GM23248 (cell line): Measurements from ENCODE around the gene CRHR2. TPM values are rescaled to one million over a fixed set of nuclear protein-coding genes. Genes with fewer than 3 reads are reported as not detected.

Experiments used
- DNase-seq: peaks from one replicate; pipeline ENCODE4 v3.0.0-alpha.2; 2015
- H2AFZ ChIP-seq: fragments of 200-600 bp; sonication (generic); 2 replicates; pipeline ENCODE4 v1.6.1; 2016; ENCODE audit warnings: antibody characterized with exemption
- H3F3A ChIP-seq: fragments of 200-600 bp; sonication (generic); 2 replicates; pipeline ENCODE4 v1.6.1; 2016; ENCODE audit warnings: mild to moderate bottlenecking, antibody characterized with exemption, mixed run types; ENCODE audit not compliant: insufficient read depth
- H3K27ac ChIP-seq: fragments of 200-600 bp; sonication (generic); 2 replicates; pipeline ENCODE4 v1.5.1; 2016; ENCODE audit warnings: mild to moderate bottlenecking
- H3K27me3 ChIP-seq: fragments of 200-600 bp; sonication (generic); replicated peaks from 2 replicates; pipeline ENCODE4 v1.6.1; 2016; ENCODE audit warnings: mild to moderate bottlenecking; ENCODE audit not compliant: insufficient read depth
- H3K36me3 ChIP-seq: fragments of 200-600 bp; sonication (generic); 2 replicates; pipeline ENCODE4 v1.6.1; 2016; ENCODE audit warnings: low read depth, mild to moderate bottlenecking
- H3K4me1 ChIP-seq: fragments of 200-600 bp; sonication (generic); 2 replicates; pipeline ENCODE4 v1.6.1; 2016; ENCODE audit warnings: mild to moderate bottlenecking; ENCODE audit not compliant: insufficient read depth
- H3K4me2 ChIP-seq: fragments of 200-600 bp; sonication (generic); one replicate; pipeline ENCODE4 v1.6.1; 2016; ENCODE audit warnings: mild to moderate bottlenecking; ENCODE audit not compliant: unreplicated experiment
- H3K4me3 ChIP-seq: fragments of 200-600 bp; sonication (generic); 2 replicates; pipeline ENCODE4 v1.5.1; 2016; ENCODE audit warnings: mild to moderate bottlenecking
- H3K79me2 ChIP-seq: fragments of 200-600 bp; sonication (generic); 2 replicates; pipeline ENCODE4 v1.6.1; 2016; ENCODE audit warnings: mild to moderate bottlenecking; ENCODE audit not compliant: insufficient read depth
- H3K9ac ChIP-seq: fragments of 200-600 bp; sonication (generic); 2 replicates; pipeline ENCODE4 v1.6.1; 2016; ENCODE audit warnings: mild to moderate bottlenecking
- H3K9me2 ChIP-seq: fragments of 200-600 bp; sonication (generic); 2 replicates; pipeline ENCODE4 v1.6.1; 2016; ENCODE audit warnings: mixed run types, mild to moderate bottlenecking, moderate library complexity; ENCODE audit not compliant: insufficient read depth
- H3K9me3 ChIP-seq: fragments of 200-600 bp; sonication (generic); one replicate; pipeline ENCODE4 v1.6.1; 2017; ENCODE audit warnings: low read depth
- H4K20me1 ChIP-seq: fragments of 200-600 bp; sonication (generic); 2 replicates; pipeline ENCODE4 v1.6.0; 2016; ENCODE audit not compliant: insufficient read depth
- EZH2 ChIP-seq: fragments of 200-600 bp; sonication (generic); IDR thresholded peaks from 2 replicates; pipeline ENCODE4 v1.6.1; 2018; ENCODE audit warnings: antibody characterized with exemption, mild to moderate bottlenecking; ENCODE audit not compliant: insufficient read depth, poor library complexity, severe bottlenecking
- EZH2phosphoT487 ChIP-seq: fragments of 200-600 bp; sonication (generic); IDR thresholded peaks from 2 replicates; pipeline ENCODE4 v1.6.1; 2018; ENCODE audit warnings: antibody characterized with exemption, moderate library complexity, mild to moderate bottlenecking, low read depth; ENCODE audit not compliant: insufficient read depth
- WGBS, 2 experiments: methylation state at CpG; one replicate each; pipeline ENCODE4 v1.1.6; 2015 to 2017; ENCODE audit warnings: low lambda C conversion rate in 2 of 2, low coverage in 1 of 2; ENCODE audit errors: missing lambda C conversion rate in 2 of 2; 5-methylcytosine and 5-hydroxymethylcytosine counted together
- in situ Hi-C: fragments of 300-500 bp; cut with MboI; formaldehyde crosslinking; loops from 2 replicates; pipeline ENCODE4 v1.15.0; 2020
- polyA plus RNA-seq: library from polyadenylated mRNA; unstranded; fragments of >200 nt; fragmentation: Nextera tagmentation; extraction: Ambion mirVana; gene quantifications from 2 replicates; pipeline ENCODE4 v1.2.1, GENCODE V29; 2016
- total RNA-seq: library from RNA; depleted of rRNA; stranded (reverse); fragments of >200 nt; shearing (Covaris generic); gene quantifications from 2 replicates; pipeline ENCODE4 v1.2.3, GENCODE V29; 2014

The CRHR2 gene
- total and polyA plus RNA-seq, 2 experiments from 2014 or later: 0.05 TPM; not detected in 1

DNA sequence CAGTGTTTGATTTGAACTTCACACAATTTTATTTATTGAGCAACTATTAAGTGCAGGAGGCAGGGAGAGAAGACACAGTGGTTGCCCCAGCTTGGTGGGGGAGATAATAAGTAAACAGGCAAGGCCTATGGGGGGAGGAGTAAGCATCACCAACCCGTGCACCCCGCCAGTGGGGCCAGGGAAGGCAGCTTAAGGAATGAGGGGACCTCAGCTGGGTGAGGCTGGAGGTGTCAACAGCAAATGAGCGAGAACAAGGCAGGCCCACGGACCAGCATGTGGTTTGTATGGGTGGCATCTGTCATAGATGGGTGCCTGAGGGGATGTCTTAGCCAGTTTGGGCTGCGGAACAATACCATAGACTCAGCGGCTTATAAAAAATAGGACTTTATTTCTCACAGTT lies 24.1 kb upstream of the CRHR2 start:
- Histone ChIP-seq H3K9ac (no peak overlapping the region), H3F3A (no peaks in the 10 kb centered on the region), H3K4me2 (no peak overlapping the region), H3K9me2 (no peaks in the 10 kb centered on the region), H3K9me3 (no peaks in the 10 kb centered on the region), H3K27ac (no peak overlapping the region), H4K20me1 (no peaks in the 10 kb centered on the region), H3K79me2 (no peaks in the 10 kb centered on the region), H3K27me3 (peaks cover 12% of the 10 kb centered on the region; the same call in 1 of the 2 replicates), H2AFZ (no peak overlapping the region), H3K36me3 (no peaks in the 10 kb centered on the region), H3K4me1 (0 out of 2 replicates have a peak, but pooled peaks cover 6% of the 10 kb centered on the region), H3K4me3 (no peak overlapping the region)
- 70 to 79% methylated on average over 6 of the region's 6 CpGs for WGBS, 2 experiments
- TF ChIP-seq EZH2phosphoT487: no peak
- no peak for TF ChIP-seq EZH2
- DNase-seq: no peak
- in situ Hi-C loops: no loop called here

GRCh38 chr7:30705596-30705995 lies 23.3 kb upstream of the CRHR2 start:
- no peaks in the 10 kb centered on the region for H3K79me2 ChIP-seq
- H3K27ac ChIP-seq: no peak overlapping the region
- no peak overlapping the region for H2AFZ ChIP-seq
- H3K27me3 ChIP-seq: peaks cover 19% of the 10 kb centered on the region
- H3K4me3 ChIP-seq: no peak overlapping the region
- 0 out of 2 replicates have a peak, but pooled peaks cover 6% of the 10 kb centered on the region for H3K4me1 ChIP-seq
- H3K4me2 ChIP-seq: no peak overlapping the region
- TF ChIP-seq EZH2phosphoT487 (no peak), EZH2 (no peak)
- no peaks in the 10 kb centered on the region for H3K9me3 ChIP-seq
- no peaks in the 10 kb centered on the region for H3K36me3 ChIP-seq
- DNase-seq: no peak
- no peaks in the 10 kb centered on the region for H3K9me2 ChIP-seq
- no peaks in the 10 kb centered on the region for H3F3A ChIP-seq
- no peaks in the 10 kb centered on the region for H4K20me1 ChIP-seq
- no peak overlapping the region for H3K9ac ChIP-seq
- in situ Hi-C loops: no loop called here
- WGBS, 2 experiments: 70 to 75% methylated on average over 13 of the region's 13 CpGs

DNA sequence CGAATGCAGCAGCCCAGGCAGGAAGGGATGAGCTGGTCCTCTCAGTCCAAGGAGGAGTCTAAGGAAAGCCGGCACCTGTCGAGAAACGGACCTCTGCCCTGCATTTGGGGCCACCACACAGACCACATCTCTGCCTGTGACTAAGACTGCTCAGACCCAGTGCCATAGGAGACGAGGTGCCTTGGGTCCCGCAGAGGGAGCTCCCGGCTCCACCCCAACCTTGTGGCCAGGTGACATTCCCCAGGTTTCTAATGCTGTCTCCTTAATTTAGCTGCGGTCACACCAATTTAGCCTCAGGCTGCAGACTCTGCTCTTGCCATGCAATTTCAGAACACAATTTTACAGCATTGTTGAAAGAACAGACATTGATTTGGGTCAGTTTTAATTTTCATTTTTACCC lies 22.8 kb upstream of the CRHR2 start:
- Histone ChIP-seq H3K4me1 (0 out of 2 replicates have a peak, but pooled peaks cover 6% of the 10 kb centered on the region), H3K27ac (no peak overlapping the region), H3F3A (no peaks in the 10 kb centered on the region), H3K36me3 (no peaks in the 10 kb centered on the region), H3K4me2 (no peak overlapping the region), H4K20me1 (no peaks in the 10 kb centered on the region), H3K9me2 (no peaks in the 10 kb centered on the region), H3K4me3 (no peak overlapping the region), H3K9me3 (no peaks in the 10 kb centered on the region), H3K79me2 (no peaks in the 10 kb centered on the region), H3K27me3 (peaks cover 24% of the 10 kb centered on the region), H3K9ac (no peak overlapping the region), H2AFZ (no peak overlapping the region)
- in situ Hi-C loops: no loop called here
- WGBS, 2 experiments: 79 to 88% methylated on average over 8 of the region's 8 CpGs
- DNase-seq: no peak
- TF ChIP-seq EZH2 (no peak), EZH2phosphoT487 (no peak)

DNA sequence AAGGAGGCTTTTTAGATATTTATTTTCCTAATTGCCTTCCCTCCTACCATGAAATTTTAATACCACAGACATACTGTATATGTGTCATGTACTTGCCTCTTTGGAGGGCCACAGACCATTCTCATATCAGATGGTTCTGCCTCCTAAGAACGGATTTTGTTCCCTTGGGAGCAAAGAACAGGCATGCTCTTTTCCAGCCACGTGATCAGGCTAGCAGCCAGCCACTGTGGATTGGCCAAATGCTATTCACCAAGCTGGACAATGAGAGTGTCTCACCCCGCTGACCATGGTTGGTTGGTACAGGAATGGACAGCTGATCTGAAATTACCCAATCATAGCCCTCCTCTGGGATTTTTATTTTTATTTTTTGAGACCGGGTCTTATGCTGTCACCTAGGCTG lies 21.5 kb upstream of the CRHR2 start:
- DNase-seq: no peak
- Histone ChIP-seq H3K36me3 (no peaks in the 10 kb centered on the region), H3K79me2 (no peaks in the 10 kb centered on the region), H4K20me1 (no peaks in the 10 kb centered on the region), H3K27me3 (peaks cover 29% of the 10 kb centered on the region), H3K4me1 (0 out of 2 replicates have a peak, but pooled peaks cover 3% of the 10 kb centered on the region), H3K4me2 (no peak overlapping the region), H3K27ac (no peak overlapping the region), H3K9me2 (no peaks in the 10 kb centered on the region), H3K4me3 (no peak overlapping the region), H3F3A (no peaks in the 10 kb centered on the region), H2AFZ (no peak overlapping the region), H3K9ac (no peak overlapping the region), H3K9me3 (no peaks in the 10 kb centered on the region)
- TF ChIP-seq EZH2: no peak
- TF ChIP-seq EZH2phosphoT487: no peak
- in situ Hi-C loops: no loop called here
- 51 to 52% methylated on average over 4 of the region's 4 CpGs for WGBS, 2 experiments

- no peaks in the 10 kb centered on the region for H3K4me1 ChIP-seq
- no peaks in the 10 kb centered on the region for H4K20me1 ChIP-seq
- in situ Hi-C loops: no loop called here
- 73% methylated on average over 1 of the region's 1 CpG for WGBS, 2 experiments
- H3K4me2 ChIP-seq: no peak overlapping the region
- no peaks in the 10 kb centered on the region for H3K9me2 ChIP-seq
- DNase-seq: no peak
- H3K27ac ChIP-seq: no peak overlapping the region
- no peak overlapping the region for H3K4me3 ChIP-seq
- no peaks in the 10 kb centered on the region for H3K36me3 ChIP-seq
- H3F3A ChIP-seq: no peaks in the 10 kb centered on the region
- H2AFZ ChIP-seq: no peak overlapping the region
- TF ChIP-seq EZH2: no peak
- no peaks in the 10 kb centered on the region for H3K9me3 ChIP-seq
- H3K9ac ChIP-seq: no peak overlapping the region
- peaks cover 40% of the 10 kb centered on the region for H3K27me3 ChIP-seq
- no peaks in the 10 kb centered on the region for H3K79me2 ChIP-seq
Measured at GRCh38 chr7:30702200-30702599, 19.9 kb upstream of the CRHR2 start.
